HG02678 (cell line): ENCODE results near the gene PPIL4.
A peak's percentile ranks its signal among the peaks of the same experiment; 100 is the strongest.

ENCODE experiments used
- ATAC-seq: cut with Tn5 transposase; IDR thresholded peaks from one replicate; pipeline ENCODE4 v1.9.1; 2021; ENCODE audit warnings: mild to moderate bottlenecking, moderate library complexity; ENCODE audit not compliant: unreplicated experiment

The PPIL4 gene

DNA sequence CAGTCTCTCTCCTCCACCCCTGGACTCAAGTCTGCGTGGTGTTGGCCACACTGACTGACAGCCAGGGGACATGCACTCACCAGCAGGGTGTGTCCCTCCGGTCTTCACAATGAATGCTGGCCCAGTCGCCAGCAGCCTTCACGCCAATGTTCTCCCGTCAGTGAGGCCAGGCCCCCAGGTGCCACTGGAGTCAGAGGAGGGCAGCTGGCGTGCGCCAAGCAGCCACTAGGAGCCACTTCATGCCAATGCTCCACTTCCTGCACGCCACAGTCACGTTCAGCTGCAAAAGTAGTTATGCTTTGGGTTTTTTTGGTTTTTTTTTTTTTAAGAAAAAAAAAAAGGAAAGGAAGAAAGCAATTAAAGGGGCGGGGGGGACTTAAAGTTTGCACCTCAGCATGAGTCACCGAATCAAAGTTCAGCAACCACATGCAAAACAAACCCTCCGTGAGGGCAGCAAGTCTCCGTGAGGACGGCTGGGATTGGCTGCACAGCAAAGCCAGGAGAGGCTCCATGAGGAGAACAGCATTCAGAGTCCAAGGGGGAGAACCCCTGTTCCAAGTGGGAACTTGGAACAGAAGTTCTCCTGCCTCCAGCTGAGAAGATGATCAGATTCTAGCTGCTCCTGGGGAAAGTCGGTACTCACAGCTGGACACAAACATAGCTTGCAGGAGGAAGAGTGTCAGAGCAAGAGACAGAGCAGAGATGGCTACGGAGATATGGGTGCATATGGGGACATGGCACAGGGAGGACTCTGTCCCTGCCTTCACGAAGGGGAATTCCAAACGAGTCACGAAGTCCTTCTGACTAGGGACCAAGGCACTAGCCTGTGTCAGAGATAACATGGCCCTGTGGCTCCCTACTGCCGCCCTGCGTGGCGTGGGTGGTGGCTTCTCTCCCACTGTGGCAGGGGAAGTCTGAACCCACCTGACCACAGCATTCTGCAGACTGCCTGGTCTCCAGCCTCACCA, 60.8 kb downstream of the PPIL4 start, which contains the start of gene ZC3H12D:
Gene ZC3H12D (minus strand): TSS at position 282 of the 968 bp plus-strand sequence. CDS start 10,471 bp downstream, outside the sequence.
- ATAC-seq: peak; percentile 41

DNA sequence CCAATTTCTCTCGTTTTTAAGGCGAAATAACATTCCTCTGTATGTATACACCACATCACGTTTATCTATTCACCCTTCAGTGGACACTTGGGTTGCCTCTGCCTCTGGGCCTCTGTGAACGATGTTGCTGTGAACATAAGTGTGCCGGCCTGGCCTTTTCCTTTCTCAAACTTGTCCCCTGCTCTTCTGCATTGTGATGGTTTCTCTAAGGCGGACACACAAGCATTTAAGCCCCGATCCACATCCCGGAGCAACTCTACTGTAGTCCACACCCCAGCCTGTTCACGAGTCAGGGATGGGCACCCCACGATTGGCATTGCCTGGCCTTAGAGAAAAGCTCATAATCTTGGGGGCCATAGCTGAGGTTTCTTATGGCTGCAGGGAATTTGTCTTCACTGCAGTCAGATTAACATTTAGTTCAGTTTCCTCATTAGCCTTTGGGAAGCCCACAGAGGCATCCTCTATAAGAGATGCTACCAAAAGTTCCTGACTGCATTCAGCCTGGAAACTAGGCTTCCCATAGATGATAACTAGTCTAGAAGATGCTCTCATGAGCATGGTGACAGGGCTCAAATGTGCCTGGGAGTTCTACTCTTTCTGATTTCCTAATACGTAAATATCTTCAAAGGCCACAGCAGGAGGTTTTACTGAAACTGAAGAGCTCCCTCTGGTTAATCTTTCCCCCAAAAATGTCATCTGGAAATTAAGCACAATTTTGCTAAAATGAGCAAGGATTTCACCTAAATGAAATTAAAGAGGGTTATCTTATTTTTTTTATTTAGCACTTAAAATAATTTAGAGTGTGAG, 61.8 kb downstream of the PPIL4 start:
- ATAC-seq: no peak

DNA sequence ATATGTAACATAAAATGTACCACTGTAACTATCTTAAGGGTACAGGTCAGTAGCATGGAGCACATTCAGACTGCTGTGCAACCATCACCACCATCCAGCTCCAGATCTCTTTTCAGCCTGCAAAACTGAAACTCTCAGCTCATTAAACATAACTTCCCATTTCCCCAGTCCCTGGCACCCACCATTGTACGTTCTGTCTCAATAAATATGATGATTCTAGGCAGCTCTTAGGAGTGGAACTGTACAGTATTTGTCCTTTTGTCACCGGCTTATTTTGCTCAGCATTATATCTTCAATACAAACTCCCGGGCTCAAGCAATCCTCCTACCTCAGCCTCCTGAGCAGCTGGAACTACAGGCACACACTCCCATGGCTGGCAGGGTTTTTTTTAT, 62.5 kb downstream of the PPIL4 start:
- ATAC-seq: no peak

DNA sequence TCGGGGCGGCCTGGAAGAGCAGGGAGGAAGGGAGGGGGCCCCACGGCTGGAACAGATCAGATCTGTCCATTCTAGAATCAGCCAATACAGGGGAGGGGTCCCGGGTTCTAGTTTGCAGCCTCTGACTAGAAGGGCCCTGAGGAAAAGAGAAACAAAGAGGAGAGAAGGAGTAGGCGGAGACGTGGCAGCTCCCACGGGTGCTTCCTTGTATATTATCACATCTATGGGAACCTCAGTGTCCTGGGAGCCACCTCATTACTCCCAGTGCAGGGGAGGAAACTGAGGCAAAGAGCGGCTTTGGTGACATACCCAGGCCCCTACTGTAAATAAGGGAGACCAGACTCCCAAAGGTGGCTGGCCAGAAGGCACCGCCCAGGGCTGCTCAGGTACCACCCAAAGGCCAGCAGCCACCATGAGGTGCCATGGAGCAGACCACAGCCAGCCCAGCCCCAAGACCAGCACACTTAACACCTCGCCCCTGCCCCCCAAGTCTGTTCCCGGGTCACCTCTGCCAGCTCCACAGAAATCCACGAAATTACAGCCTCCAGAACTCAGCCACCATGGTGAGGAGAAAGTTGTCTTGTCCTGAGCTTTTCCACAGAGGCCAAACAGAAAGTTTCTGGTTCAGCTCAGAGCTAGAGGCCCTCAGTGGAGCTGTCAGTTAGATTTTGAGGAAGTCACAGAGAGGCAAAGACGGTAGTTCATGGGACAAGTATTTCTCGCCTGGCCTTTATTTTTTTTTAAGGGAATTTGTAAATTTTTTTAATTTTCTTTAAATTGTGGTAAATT, 63.1 kb downstream of the PPIL4 start:
- no peak for ATAC-seq

DNA sequence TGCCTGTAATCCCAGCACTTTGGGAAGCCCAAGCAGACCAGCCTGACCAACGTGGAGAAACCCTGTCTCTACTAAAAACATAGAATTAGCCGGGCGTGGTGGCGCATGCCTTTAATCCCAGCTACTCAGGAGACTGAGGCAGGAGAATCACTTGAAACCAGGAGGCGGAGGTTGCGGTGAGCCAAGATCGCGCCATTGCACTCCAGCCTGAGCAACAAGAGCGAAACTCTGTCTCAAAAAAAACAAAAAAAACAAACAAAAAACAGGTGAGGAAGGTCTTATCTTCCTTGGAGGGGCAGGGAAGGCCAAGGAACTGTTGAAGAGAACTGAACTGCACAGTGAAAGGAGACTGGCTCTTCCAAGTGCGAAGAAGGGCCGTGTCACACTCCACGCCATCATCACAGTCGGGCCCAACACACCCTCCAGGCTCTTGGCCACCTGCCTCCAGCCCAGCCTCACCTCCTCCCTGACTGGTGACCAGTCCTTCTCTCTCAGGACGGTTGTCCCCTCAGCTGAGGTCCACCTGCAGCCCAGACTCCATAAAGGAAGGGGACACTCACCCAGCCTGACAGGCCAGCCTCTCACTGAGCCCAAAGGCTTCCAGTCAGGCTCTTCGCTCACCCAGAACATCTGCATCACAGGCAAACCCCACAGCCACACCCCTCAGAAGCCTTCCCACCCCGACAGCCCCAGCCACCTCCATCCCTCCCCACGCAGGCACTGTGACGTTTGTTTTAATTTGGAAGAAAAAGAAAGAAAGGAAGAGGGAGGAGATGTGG, 65.2 kb downstream of the PPIL4 start:
- ATAC-seq: no peak

DNA sequence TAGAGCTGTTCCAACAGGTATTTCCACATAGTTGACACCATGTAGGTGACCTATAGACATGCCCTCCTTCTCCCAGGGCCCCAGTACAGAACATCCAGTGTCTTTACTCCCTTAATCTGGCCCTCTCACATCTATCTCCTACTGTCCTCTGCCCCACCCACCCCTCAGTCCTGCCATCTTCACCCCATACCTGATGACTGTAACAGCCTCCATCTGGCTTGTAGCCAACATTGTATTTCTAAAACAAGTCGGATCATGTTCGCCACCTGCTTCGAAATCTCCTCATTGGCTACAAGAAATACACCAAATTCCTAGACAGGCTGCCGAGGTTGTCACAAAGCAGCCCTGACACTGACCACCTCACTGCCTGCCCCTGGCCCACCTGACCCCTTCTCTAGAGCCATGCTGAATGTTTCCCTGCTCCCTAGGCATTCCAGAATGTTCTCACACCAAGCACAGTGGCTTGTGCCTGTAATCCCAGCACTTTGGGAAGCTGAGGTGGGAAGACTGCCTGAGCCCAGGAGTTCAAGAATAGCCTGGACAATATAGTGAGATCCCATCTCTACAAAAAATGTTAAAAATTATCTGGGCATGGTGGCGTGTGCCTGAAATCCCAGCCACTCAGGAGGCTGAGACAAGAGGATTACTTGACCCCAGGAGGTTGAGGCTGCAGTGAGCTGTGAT, 67.1 kb downstream of the PPIL4 start:
- ATAC-seq: no peak

DNA sequence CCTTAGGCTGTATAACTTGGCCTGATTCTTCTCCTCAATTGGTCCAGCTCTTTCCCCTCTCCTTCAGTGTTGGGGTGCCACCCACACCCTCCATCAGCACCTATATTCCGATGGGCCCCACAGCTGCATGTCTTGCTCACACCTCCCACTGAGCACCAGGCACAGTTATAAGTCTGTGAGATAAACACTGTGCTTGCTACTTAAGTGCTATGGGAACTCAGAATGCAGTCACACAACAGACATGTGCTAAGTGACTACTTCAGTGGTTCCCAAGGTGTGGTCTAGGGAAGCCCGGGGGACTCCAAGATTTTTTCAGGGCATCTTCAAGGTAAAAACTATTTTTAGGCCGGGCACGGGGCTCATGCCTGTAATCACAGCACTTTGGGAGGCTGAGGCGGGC, 68.3 kb downstream of the PPIL4 start:
- ATAC-seq: no peak

DNA sequence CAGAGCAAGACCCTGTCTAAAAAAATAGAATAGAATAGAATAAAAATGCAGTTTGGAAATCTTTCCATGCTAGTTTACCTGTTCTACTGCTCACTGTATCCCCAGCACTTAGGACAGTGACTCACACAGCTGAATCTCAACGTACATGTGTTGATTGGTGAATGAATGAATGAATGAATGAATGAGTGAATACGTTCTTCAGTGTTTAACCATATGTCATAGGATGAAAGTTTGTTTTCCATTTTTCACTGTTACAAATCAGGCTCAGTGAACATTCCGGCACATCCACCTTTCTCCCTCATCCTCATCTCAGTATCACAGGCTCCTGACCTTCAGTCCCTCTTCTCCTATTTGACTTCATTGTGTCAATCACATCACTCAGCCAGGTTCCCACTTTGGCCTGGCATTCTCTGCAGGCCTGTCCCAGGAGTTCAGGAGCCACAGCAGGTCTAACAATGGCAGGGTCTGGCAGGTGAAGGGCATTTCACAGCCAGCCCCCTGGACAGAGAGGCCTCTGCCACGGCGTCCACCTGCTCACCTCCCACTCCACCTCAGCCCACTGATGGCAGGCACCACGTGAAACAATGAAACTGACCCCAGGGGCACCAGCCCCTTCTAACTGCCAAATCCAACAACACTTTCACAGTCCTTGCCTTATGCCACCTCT, 68.9 kb downstream of the PPIL4 start:
- ATAC-seq: no peak

DNA sequence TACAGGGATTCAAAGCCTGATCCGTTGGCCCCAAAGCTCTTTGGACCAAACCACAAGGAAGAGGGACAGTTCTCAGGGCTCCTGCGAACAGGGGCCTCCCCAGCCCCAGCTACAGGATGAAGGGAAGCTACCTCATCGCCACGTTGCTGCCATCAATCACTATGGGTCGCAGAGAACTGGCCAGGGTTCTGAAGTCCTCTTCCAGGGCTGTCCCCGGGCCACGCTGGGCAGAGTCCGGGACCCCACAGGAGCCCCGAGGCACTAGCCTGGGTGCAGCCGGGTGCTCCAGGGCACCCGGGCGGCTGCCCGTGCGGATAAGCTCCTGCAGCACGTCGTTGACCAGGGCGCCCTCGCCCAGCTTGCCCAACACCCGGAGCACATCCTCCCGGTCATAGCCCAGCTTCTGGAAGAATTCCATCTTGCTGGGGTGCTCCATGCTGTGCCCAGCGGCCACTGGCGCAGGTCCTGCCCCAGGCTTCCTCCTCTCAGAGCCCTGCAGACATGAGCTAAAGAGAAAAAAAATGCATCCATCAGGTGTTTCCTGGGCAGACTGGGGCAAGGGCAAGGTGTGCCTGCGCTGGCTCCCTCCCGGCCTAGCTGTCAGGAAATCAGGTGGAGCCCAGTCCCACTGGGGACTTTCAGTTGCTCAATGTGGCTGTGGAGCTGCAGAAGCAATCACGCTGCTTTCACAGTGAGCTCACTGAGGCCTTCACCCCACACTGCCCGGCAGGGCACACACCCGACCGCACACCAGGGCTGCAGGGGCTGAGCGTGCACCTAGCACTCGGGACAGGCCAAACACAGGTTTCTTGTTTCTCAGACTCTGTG, 71.5 kb downstream of the PPIL4 start:
- ATAC-seq: no peak

DNA sequence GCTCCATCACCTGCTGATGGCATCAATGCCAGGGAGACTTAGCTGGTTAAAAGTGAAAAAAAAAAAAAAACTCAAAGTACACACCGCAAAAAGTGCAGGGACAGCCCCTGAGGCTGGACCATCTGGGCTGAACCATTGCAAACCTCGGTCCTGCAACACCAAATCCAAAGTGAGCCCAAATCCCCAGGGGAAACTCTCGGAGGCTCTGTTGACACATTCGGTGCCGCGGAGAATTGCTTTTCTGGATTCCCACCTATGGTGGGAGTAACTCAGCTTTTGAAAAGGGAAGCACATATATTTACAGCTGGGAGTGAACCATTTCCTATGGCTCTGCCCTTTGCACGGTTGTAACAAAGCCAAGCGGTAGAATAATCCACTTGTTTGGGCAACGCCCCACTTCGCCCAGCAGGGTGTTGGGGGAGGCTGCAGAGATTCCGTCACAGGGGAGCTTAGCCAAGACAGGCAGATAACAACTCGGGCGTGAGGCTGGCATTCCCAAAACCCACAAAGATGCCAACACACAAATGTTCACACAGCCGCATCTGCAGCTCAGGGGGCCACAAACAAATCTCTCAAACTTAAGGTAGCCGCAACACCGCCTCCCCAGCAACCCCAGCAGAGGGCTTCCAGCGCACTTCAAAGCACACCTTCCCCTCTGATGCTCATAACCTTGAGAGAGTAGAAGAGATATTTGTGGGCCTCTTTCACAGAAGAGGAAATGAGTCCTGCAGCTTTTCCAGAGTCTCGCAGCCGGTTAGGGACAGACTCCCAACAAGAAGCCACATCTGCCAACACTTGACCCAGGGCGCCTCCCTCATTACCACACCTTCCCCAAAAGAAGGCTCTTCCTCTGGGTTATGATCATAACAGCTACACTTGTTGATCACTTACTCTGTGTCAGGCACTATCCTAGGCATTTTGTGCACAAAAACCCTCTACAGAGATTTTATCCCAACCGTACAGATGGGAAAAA, 72.5 kb downstream of the PPIL4 start:
- no peak for ATAC-seq

DNA sequence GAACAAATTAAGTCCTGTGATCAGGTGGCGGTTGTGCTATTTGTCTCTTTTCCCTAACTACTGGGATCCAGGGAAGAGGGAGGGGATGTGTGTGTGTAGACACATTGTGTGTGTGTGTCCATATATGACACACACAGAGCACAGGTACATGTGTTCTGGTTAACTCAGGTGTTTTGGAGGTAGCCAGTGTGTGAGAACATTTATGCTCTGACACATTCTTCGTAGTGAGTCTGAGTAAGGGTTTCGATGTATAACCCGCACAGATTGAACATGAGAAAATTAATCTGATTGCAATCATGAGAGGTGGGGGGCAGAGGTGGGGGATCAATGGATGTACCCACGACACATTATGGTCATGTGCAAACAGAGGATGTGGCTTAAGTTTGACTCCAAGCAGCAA, 73.6 kb downstream of the PPIL4 start:
- ATAC-seq: no peak

DNA sequence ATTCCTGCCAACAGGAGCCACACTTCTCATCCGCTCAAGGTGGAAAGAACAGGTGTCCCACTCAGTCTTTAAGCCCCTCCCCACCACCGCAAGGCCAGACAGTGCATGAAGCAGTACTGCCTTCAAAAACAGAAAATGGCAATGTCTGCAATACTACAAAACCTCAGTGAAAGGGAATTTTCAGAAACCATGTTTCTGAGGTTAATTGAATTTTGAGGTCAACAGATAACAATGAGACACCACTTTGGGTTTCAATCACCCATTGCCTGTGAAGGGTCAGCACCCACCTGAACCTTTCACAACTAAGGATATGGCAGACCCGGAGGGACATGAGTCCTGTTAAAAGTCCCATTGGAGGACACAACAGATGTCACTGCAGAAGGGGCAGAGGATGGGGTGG, 74.0 kb downstream of the PPIL4 start:
- peak; percentile 36 for ATAC-seq

DNA sequence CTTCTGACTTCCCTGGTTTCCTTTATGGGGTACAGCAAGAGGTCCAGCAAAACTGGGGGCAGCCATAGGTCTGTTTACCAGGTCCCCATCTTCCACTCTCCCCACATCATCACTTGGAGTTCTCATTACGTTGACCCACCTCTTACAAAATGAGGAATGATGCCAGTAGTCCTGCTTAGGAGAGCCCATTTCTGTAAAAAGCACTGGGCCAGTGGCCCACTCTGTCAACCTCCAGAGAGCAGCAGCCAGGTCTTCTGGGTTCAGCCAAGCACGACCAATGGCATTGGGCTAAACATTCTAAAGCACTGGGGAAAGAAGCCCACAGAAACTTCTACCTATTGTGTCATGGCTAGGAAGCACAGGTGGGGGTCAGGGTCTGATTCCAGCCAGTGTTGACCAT, 74.9 kb downstream of the PPIL4 start:
- ATAC-seq: no peak

DNA sequence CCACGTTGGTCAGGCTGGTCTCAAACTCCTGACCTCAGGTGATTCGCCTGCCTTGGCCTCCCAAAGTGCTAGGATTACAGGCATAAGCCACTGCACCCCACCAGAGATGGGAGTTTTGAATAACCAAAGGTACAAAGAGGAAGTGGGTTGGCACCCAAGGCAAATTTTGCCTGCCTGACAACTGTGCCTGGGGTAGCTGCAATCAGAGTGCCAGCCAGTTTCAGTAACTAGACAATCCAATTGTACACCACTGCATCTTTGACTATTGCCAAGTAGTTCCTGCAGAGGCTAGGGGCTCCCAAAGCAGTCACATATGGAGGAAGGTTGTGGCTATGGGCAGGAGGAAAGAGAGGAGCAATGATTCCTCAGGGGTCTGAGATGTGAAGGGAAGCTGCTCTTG, 77.7 kb downstream of the PPIL4 start:
- peak; percentile 25 for ATAC-seq

DNA sequence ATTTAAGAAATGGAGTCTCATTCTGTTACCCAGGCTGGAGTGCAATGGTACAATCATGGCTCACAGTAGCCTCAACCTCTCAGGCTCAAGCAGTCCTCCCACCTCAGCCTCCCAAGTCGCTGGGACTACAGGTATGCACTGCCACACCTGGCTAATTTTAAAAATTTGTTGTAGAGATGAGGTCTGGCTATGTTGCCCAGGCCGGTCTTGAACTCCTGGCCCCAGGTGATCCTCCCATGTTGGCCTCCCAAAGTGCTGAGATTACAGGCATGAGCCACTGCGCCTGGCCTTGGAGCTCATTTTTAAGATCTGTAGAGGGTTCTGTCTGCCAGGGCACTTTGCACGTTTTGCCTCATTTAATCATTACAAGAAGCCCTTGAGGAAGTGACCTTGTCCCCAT, 78.6 kb downstream of the PPIL4 start:
- no peak for ATAC-seq

DNA sequence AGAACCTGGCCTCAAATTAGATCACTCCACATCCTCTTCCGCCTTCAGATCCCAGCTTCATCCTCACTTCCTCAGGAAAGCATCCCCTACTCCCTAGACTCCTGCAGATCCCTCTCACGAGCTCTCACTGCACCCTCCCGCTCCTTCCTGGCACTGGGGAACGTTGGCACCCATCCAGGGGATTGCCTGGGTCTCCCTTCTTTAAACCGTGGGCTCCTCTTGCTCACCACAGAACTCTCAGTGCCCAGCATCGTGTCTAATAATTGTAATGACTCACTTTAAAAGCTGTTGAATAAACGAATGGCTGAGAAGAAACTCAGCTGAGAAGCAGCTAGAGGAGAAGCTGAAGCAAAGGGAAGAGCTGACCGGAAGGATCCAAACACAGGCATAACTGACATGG, 81.4 kb downstream of the PPIL4 start:
- no peak for ATAC-seq

DNA sequence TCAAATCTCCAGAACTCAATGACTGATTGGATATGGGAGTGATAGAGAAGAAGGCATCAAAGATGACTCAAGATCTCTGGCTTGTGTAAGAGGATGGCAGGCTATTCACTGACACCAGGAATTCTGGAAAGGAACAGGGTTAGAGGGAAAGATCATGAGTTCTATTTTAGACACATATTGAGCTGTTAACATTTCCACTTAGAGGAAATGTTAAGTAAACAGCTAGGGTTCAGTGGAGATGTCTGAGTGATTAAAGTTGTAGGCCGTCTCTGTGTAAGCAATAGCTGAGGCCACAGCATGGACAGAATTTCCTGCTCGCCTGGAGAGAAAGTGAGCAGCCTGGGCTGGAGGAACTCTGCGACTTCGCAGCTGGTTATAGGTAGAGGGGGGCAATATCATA, 82.1 kb downstream of the PPIL4 start:
- ATAC-seq: no peak
